BLaER1 treated with 17β-estradiol and CSF1 and Interleukin-3, amounts not matched to agents 10 nM and 100 nM (cell line): ENCODE measurements around the gene PDZRN3.

Source experiments
- H3K27ac ChIP-seq, 11 experiments: shearing (Covaris generic); formaldehyde crosslinking; 2 replicates each; pipeline ENCODE4 v1.8.1; 2022
- H3K27me3 ChIP-seq, 11 experiments: shearing (Covaris generic); formaldehyde crosslinking; 2 replicates each; pipeline ENCODE4 v1.8.1; 2022
- H3K36me3 ChIP-seq, 11 experiments: shearing (Covaris generic); formaldehyde crosslinking; 2 replicates each; pipeline ENCODE4 v1.8.1; 2022
- H3K4me1 ChIP-seq, 10 experiments: shearing (Covaris generic); formaldehyde crosslinking; 2 replicates each; pipeline ENCODE4 v1.8.1; 2022
- H3K4me2 ChIP-seq, 11 experiments: shearing (Covaris generic); formaldehyde crosslinking; 2 replicates each; pipeline ENCODE4 v1.8.1; 2022
- H3K4me3 ChIP-seq, 10 experiments: shearing (Covaris generic); formaldehyde crosslinking; 2 replicates each; pipeline ENCODE4 v1.8.1; 2022
- H3K9ac ChIP-seq, 11 experiments: shearing (Covaris generic); formaldehyde crosslinking; 2 replicates each; pipeline ENCODE4 v1.8.1; 2022
- H3K9me3 ChIP-seq, 11 experiments: shearing (Covaris generic); formaldehyde crosslinking; replicated peaks in 1 of 11; 2 replicates each; pipeline ENCODE4 v1.8.1; 2022
- H4K20me1 ChIP-seq, 11 experiments: shearing (Covaris generic); formaldehyde crosslinking; 2 replicates each; pipeline ENCODE4 v1.8.1; 2022
- Cebpa-rat ChIP-seq, 11 experiments: shearing (Covaris generic); IDR thresholded peaks; 2 replicates each; pipeline ENCODE4 v1.8.1; 2022

The PDZRN3 gene

DNA sequence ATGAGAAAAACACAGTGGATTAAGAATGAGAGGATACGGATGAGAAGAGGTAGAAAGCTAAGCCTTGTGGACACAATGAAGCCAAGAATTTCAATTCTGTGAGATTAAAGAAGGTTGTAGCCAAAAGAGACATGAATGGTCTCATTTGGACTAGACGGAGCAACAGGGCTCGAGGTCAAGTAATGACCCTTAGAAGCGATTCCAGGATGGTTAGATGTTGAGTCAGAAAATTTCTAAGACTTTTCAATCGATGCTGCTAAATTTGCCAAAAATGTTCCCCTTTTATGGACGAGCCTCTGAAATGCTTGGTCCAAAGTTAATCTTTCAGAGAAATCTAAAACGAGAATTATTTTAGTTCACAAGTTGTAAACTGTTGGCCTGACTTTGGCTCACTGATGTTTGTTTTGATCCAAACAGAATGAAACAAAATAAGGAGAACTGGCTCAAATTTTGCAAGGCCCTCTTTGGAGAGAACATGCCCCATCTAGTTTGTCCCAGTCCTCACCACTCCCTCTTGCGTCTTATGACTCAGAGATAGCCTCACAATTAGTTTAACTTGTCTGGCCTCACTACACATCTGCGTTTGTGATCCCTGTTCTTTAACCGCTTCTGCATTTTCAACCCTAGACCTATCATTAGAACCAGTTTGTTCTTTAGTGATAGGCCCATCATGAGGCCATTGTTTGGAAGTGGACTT is 235.5 kb downstream of the PDZRN3 start:
- Histone ChIP-seq H3K4me2 (no peak overlapping the region), H3K9me3 (peaks cover 5 to 14% (median 9%) of the 10 kb centered on the region in 11 experiments; a peak in 20 of 22 replicates), H3K9ac (no peak overlapping the region), H3K4me1 (no peaks in the 10 kb centered on the region), H3K4me3 (no peak overlapping the region), H4K20me1 (no peaks in the 10 kb centered on the region), H3K27me3 (no peaks in the 10 kb centered on the region), H3K27ac (no peak overlapping the region), H3K36me3 (0 out of 22 replicates have a peak, but pooled peaks cover 0 to 6% (median 0%) of the 10 kb centered on the region in 11 experiments)
- TF ChIP-seq Cebpa-rat (IDR thresholded peaks at IDR 0.05) = no peak

DNA sequence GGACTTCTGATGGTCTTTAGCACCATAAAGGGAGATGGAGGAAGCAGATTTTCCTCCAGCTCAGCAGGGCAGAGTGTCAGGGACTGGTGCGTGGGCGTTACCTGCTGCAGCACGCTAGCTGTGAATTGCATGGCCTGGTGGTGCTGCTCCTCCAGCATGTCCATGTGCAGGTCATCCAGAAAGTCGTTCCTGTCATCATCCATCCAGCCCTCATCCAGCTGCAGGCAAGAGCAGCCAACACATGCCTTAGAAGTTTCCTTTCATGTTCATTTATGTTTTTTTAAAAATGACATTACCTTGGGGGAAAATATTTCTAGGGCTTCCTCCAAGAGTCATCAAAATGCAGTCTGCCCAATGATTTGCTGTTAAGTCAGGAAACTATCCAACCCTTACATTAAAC is 239.2 kb downstream of the PDZRN3 start:
- Histone ChIP-seq H3K9me3 (peaks cover 12 to 22% (median 19%) of the 10 kb centered on the region in 11 experiments; a peak in 20 of 22 replicates), H3K27me3 (no peaks in the 10 kb centered on the region), H3K4me1 (no peaks in the 10 kb centered on the region), H3K27ac (no peak overlapping the region), H3K36me3 (0 out of 22 replicates have a peak, but pooled peaks cover 0 to 7% (median 0%) of the 10 kb centered on the region in 11 experiments), H3K4me2 (no peak overlapping the region), H3K9ac (no peak overlapping the region), H4K20me1 (no peaks in the 10 kb centered on the region), H3K4me3 (no peak overlapping the region)
- no peak for TF ChIP-seq Cebpa-rat (IDR thresholded peaks at IDR 0.05)

DNA sequence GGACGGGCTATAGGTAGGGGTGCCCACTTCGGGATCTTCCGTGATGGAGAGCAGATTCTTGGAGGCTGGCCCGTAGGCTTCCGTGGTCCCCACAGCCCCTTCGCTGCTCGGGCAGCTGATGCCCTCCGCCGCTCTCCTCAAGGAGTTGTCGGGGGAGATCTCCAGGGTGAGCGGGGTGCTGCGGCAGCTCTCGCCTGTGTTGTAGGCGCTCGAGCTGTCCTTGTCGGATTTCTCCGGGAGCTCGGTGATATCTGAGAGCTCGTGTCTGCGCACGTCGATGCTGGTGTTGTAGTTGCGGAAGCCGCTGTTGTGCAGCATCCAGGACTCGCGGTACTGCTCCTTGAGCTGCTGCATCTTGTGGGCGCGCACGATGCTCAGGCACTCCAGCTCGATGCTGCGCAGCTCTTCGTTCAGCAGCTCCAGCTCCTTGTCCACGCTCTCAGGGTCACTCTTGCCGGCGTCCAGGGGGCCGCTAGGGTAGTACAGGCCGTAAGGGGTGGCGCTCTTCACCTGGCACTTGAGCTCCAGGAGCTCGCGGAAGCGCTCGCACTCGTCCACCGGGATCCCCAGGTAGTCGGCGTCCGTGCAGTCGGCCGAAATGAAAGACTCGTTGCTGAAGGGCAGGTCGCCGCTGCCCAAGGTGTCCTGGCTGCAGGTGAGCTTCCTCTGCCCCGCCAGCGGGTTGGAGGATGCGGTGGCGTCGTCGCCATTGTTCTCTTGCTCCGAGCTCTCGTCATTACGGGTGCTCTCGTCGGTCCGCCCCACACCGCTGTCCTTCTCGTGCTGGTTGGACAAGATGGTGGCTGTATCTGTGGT is 240.4 kb downstream of the PDZRN3 start:
- Histone ChIP-seq H3K9me3 (peaks cover 12 to 22% (median 19%) of the 10 kb centered on the region in 11 experiments; a peak in 20 of 22 replicates), H3K27me3 (no peaks in the 10 kb centered on the region), H3K9ac (no peak overlapping the region), H3K27ac (no peak overlapping the region), H3K36me3 (0 out of 22 replicates have a peak, but pooled peaks cover 0 to 7% (median 0%) of the 10 kb centered on the region in 11 experiments), H3K4me1 (peaks cover 0 to 8% (median 3%) of the 10 kb centered on the region in 10 experiments; a peak in 14 of 20 replicates), H3K4me2 (no peak overlapping the region), H4K20me1 (no peaks in the 10 kb centered on the region), H3K4me3 (no peak overlapping the region)
- TF ChIP-seq Cebpa-rat (IDR thresholded peaks at IDR 0.05) = no peak

DNA sequence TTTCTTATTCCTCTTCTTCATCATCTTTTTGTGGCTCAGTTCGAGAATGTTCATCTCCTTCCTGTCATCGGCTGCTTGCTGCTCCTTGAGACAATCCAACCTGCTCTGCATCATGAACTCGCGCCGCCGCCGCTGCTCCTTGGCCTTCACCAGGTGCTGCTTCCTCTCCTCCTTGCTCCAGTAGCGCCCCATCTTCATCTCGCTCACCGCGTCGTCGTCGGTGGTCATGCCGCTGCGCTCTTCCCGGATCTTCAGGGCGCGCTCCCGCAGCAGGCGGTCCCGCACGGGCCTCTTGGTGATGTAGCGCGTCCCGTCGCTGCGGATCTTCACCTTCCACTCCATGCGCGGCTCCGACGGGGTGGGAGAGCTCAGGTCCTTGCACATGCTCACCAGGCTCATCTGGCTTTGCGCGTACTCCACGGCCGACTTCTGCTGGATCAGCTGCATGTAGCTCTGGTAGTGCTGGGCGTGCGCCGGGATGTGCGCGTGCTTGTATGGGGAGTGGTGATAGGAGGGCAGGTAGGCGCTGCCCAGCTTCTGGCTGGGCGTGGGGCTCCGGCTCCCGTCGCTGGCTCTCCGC is 241.2 kb downstream of the PDZRN3 start:
- Histone ChIP-seq H3K4me2 (no peak overlapping the region), H3K9me3 (peaks cover 12 to 22% (median 19%) of the 10 kb centered on the region in 11 experiments; a peak in 20 of 22 replicates), H3K27ac (no peak overlapping the region), H3K4me1 (peaks cover 7 to 16% (median 10%) of the 10 kb centered on the region in 10 experiments), H3K9ac (no peak overlapping the region), H4K20me1 (0 out of 22 replicates have a peak, but pooled peaks cover 0 to 4% (median 0%) of the 10 kb centered on the region in 11 experiments), H3K27me3 (no peaks in the 10 kb centered on the region), H3K36me3 (0 out of 22 replicates have a peak, but pooled peaks cover 0 to 7% (median 0%) of the 10 kb centered on the region in 11 experiments), H3K4me3 (no peak overlapping the region)
- no peak for TF ChIP-seq Cebpa-rat (IDR thresholded peaks at IDR 0.05)

DNA sequence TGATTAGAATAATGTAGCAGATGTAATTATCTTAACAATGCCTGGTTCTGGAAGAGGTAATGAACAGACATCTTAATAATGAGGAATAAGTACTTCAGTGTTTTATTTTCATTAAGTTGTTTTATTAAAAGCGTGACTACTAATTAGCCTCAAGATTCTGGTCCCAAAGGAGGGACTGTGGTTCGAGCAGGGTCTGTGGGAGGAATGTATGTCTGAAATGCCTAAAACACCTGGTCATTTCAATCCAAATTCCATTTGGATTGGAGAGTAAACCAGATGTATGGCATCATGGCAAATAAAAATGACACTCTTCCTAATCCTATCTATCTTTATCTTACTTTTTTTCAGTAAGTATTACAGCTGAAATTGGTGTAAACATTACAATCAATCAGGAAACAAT is 243.2 kb downstream of the PDZRN3 start:
- Histone ChIP-seq H3K27me3 (no peaks in the 10 kb centered on the region), H3K9me3 (peaks cover 12 to 22% (median 19%) of the 10 kb centered on the region in 11 experiments; a peak in 20 of 22 replicates), H3K4me2 (no peak overlapping the region), H3K9ac (no peak overlapping the region), H3K4me1 (peaks cover 27 to 36% (median 30%) of the 10 kb centered on the region in 10 experiments), H3K4me3 (no peak overlapping the region), H3K36me3 (0 out of 22 replicates have a peak, but pooled peaks cover 0 to 7% (median 0%) of the 10 kb centered on the region in 11 experiments), H4K20me1 (0 out of 22 replicates have a peak, but pooled peaks cover 0 to 6% (median 0%) of the 10 kb centered on the region in 11 experiments), H3K27ac (no peak overlapping the region)
- no peak for TF ChIP-seq Cebpa-rat (IDR thresholded peaks at IDR 0.05)

DNA sequence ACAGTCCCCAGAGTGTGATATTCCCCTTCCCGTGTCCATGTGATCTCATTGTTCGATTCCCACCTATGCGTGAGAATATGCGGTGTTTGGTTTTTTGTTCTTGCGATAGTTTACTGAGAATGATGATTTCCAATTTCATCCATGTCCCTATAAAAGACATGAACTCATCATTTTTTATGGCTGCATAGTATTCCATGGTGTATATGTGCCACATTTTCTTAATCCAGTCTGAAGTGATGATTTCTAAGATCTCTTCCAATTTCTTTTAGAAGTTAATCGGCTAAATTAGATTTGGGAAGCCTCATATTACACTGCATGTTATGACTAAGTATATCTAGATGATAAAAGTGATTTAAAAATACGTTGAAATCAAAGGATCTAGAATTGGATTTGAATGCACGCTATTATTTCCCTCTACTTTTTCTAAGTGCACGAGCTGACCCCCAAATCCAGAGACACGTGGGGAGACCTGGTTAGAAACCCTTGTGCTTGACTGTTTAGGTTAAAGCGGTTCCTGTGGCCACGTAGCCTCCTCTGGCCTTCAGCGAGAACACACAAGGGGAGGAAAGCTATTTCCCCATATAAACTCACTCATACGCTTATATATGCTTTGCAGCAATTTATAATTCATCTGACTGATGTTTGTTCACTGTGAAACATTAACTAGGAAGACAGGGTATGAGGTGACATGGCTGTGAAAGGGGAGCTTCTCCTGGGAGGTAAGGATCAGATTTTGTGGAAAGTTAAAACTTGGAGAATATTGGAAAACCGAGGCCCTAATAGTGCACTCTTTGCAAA is 243.8 kb downstream of the PDZRN3 start:
- H3K4me2 ChIP-seq = no peak overlapping the region
- peaks cover 27 to 39% (median 32%) of the 10 kb centered on the region in 10 experiments for H3K4me1 ChIP-seq
- H3K36me3 ChIP-seq = 0 out of 22 replicates have a peak, but pooled peaks cover 0 to 7% (median 0%) of the 10 kb centered on the region in 11 experiments
- H4K20me1 ChIP-seq = 0 out of 22 replicates have a peak, but pooled peaks cover 0 to 6% (median 0%) of the 10 kb centered on the region in 11 experiments
- no peaks in the 10 kb centered on the region for H3K27me3 ChIP-seq
- no peak overlapping the region for H3K4me3 ChIP-seq
- peaks cover 12 to 22% (median 19%) of the 10 kb centered on the region in 11 experiments; a peak in 20 of 22 replicates for H3K9me3 ChIP-seq
- no peak overlapping the region for H3K9ac ChIP-seq
- TF ChIP-seq Cebpa-rat (IDR thresholded peaks at IDR 0.05) = no peak
- H3K27ac ChIP-seq = no peak overlapping the region

DNA sequence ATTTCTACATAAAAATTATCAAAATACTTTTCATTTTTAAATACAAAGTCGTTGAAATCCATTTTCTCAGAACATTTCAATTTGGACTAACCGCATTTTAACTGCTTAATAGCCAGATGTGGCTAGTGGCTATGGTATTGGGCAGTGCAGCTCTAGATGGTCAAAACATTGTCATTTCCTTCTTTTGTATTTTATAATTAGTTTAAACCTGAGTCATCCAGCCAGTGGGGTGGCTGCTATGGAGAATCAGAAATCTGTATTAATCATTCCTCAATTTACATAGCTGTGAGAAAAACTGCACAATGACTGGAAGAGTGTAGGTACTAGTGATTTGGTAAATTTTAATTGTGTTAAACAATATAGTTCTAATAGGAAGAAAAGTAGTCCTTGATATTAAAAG is 245.3 kb downstream of the PDZRN3 start:
- Histone ChIP-seq H3K27ac (no peak overlapping the region), H3K9ac (no peak overlapping the region), H3K9me3 (peaks cover 14 to 22% (median 17%) of the 10 kb centered on the region in 11 experiments), H3K27me3 (no peaks in the 10 kb centered on the region), H3K36me3 (0 out of 22 replicates have a peak, but pooled peaks cover 0 to 3% (median 0%) of the 10 kb centered on the region in 11 experiments), H4K20me1 (0 out of 22 replicates have a peak, but pooled peaks cover 0 to 6% (median 0%) of the 10 kb centered on the region in 11 experiments), H3K4me3 (no peak overlapping the region), H3K4me2 (peak overlapping the region in 8 of 11 experiments; percentile 12 to 85 (median 70); a peak in 8 of 22 replicates), H3K4me1 (peaks cover 27 to 39% (median 32%) of the 10 kb centered on the region in 10 experiments)
- TF ChIP-seq Cebpa-rat (IDR thresholded peaks at IDR 0.05) = no peak

DNA sequence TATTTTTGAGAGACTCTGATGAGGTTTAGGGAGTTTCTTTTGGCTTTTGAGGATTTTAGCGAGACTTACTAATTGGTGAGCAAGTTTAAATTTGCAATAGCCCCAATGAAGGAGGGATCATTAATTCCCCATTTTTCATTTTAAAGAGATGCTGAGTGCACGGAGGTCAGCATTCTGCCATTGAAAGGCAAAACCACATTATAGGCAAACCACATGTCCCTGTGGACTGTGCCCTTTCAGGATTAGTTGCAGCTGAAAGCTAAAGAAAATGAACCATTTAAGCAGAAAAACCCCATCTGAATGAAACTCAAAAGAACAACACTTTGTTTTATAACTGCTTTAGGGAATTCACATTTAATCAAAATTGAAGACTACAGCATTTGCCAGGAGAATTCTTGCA is 246.5 kb downstream of the PDZRN3 start:
- peak overlapping the region; percentile 15 to 85 (median 69); a peak in 21 of 22 replicates for H3K4me2 ChIP-seq
- no peak overlapping the region for H3K4me3 ChIP-seq
- no peaks in the 10 kb centered on the region for H3K27me3 ChIP-seq
- no peak overlapping the region for H3K9ac ChIP-seq
- peaks cover 12 to 22% (median 15%) of the 10 kb centered on the region in 11 experiments for H3K9me3 ChIP-seq
- no peaks in the 10 kb centered on the region for H3K36me3 ChIP-seq
- H3K4me1 ChIP-seq = peaks cover 27 to 39% (median 32%) of the 10 kb centered on the region in 10 experiments
- H4K20me1 ChIP-seq = 0 out of 22 replicates have a peak, but pooled peaks cover 0 to 6% (median 0%) of the 10 kb centered on the region in 11 experiments
- no peak for TF ChIP-seq Cebpa-rat (IDR thresholded peaks at IDR 0.05)
- peak overlapping the region in 2 of 11 experiments; percentile 14 to 31; a peak in 4 of 22 replicates for H3K27ac ChIP-seq
